Measurements from ENCODE around the gene KCNJ5.
"Not testable (repeated sequence)": the region's sequence is repeated elsewhere in the genome, so short reads cannot be mapped to it uniquely, and the experiment has no call there.

The KCNJ5 gene

DNA sequence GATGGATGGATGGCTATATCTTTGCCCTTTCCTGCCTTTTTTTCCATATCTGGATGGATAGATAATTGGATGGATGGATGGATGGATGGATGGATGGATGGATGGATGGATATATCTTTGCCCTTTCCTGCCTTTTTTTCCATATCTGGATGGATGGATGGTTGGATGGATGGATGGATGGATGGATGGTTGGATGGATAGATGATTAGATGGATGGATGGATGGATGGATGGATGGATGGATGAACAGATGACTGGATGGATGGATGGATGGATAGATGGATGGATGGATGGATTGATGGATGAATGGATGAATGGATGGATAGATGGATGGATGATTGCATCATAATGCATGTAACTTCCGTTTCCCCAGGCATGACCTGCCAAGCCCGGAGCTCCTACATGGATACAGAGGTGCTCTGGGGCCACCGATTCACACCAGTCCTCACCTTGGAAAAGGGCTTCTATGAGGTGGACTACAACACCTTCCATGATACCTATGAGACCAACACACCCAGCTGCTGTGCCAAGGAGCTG is 24.9 kb downstream of the KCNJ5 start:
- no peak overlapping the region for H3K4me3 ChIP-seq (ENCODE audit: low read depth, low read length)
- no peak for DNase-seq (ENCODE audit: low read depth, low spot score)
- TF ChIP-seq, protein P1, sequence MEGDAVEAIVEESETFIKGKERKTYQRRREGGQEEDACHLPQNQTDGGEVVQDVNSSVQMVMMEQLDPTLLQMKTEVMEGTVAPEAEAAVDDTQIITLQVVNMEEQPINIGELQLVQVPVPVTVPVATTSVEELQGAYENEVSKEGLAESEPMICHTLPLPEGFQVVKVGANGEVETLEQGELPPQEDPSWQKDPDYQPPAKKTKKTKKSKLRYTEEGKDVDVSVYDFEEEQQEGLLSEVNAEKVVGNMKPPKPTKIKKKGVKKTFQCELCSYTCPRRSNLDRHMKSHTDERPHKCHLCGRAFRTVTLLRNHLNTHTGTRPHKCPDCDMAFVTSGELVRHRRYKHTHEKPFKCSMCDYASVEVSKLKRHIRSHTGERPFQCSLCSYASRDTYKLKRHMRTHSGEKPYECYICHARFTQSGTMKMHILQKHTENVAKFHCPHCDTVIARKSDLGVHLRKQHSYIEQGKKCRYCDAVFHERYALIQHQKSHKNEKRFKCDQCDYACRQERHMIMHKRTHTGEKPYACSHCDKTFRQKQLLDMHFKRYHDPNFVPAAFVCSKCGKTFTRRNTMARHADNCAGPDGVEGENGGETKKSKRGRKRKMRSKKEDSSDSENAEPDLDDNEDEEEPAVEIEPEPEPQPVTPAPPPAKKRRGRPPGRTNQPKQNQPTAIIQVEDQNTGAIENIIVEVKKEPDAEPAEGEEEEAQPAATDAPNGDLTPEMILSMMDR (IDR thresholded peaks at IDR 0.05; ENCODE audit: insufficient read depth, low read length, missing control alignments) = no peak
- ChIA-PET CTCF (interaction anchor here (1.3 to 3.8 kb wide), 2 partner anchors 9 to 40 kb away, joined by 5 to 20 read pairs; no protein-coding TSS in a partner anchor), POLR2A (no interaction called here)

DNA sequence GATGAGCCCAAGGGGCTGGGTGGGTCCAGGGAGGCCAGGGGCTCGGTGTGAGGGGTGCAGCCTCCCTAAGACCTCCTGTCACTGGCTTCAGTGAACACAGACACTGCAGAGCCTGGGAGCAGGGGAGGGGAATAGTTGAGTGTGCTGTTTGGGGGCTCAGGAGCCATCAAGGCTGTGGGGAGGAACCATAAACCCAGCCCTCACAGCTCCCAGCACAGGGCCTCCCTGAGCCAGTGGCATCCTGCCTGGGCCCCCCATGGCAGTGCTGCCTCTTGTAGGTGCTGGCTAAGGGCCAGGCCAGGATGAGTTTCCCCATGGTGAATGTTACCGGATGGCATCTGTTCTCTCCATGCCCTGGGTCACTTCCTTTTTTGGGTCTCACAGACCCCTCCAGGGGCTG is 25.5 kb downstream of the KCNJ5 start:
- POLR2A ChIA-PET = no interaction called here
- no peak overlapping the region for H3K4me3 ChIP-seq (ENCODE audit: low read depth, low read length)
- TF ChIP-seq, protein P1 (IDR thresholded peaks at IDR 0.05; ENCODE audit: insufficient read depth, low read length, missing control alignments) = no peak
- DNase-seq (ENCODE audit: low read depth, low spot score) = no peak
- CTCF ChIA-PET = interaction anchor here (0.8 to 3.8 kb wide), 3 partner anchors 10 to 39 kb away, joined by 3 to 20 read pairs (median 5); no protein-coding TSS in a partner anchor

DNA sequence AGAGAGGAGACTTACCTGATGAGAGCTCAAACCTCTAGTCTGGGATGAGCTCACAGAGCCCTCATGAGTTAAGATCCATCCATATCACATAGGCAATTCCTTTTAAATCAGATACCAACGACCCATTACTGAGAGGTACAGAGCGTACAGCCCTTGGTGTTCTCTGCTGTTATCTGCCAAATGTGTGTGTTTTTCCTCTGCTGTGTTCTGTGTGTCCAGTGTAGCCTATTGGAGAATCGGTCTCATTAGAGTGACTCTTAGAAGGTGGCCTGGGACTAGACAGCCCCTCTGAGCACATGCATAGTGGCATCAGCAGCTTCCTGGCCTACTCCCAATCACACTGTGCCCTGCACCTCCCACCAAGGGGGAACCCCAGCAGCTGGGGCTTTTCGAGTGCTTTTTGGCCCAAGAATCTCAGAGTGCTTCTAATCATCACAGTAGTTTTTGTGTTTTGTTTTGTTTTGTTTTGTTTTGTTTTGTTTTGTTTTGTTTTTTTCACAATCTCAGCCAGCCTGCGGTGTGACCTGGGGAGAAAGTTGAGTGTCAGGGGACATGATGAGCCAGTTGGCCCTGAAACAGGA is 26.1 kb downstream of the KCNJ5 start:
- TF ChIP-seq, protein P1 (IDR thresholded peaks at IDR 0.05; ENCODE audit: insufficient read depth, low read length, missing control alignments) = no peak
- no peak for DNase-seq (ENCODE audit: low read depth, low spot score)
- H3K4me3 ChIP-seq (ENCODE audit: low read depth, low read length) = no peak overlapping the region
- ChIA-PET CTCF (interaction anchor here (0.8 to 3.8 kb wide), 3 partner anchors 10 to 39 kb away, joined by 3 to 20 read pairs (median 5); no protein-coding TSS in a partner anchor), POLR2A (no interaction called here)

DNA sequence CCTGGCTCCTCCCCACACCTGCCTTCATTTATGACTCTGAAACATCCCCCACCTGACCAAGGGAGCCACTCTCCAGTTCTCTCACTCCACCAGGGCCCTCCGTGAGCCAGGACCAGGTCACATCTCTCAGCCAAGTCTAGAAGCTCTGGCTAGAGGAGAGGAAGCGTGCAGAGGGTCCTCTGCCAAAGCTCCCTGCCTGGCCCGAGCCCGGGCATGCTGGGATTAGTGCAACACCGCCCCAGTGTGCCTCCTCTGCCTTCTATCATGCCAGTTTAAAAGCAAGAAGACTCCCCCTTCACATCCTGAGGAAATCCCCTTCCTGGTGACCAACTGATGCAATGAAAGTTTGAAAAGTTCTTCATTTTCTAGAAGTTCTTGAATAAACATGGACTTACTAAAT is 28.1 kb downstream of the KCNJ5 start:
- no peak for DNase-seq (ENCODE audit: low read depth, low spot score)
- ChIA-PET POLR2A (no interaction called here), CTCF (interaction anchor here (1.6 to 3.8 kb wide), 3 partner anchors 12 to 37 kb away, joined by 4 to 20 read pairs (median 5); no protein-coding TSS in a partner anchor)
- TF ChIP-seq, protein P1 (IDR thresholded peaks at IDR 0.05; ENCODE audit: insufficient read depth, low read length, missing control alignments) = no peak
- H3K4me3 ChIP-seq (ENCODE audit: low read depth, low read length) = no peak overlapping the region

DNA sequence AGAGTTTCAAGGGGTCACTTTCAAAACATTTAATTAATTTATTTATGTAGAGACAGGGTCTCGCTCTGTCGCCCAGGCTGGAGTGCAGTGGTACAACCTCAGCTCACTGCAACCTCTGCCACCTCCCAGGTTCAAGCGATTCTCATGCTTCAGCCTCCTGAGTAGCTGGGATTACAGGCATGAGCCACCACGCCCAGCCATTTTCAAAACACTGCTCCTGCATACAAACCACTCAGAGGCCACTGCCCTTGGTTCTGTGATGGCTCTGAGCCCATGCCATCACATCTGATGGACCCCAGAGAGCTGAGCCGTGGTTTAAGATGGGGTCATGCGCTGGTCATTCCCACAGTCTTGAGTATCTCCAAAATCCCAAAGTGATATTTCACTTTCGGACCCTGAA is 28.5 kb downstream of the KCNJ5 start:
- CTCF ChIA-PET = interaction anchor here (1.6 to 3.8 kb wide), 3 partner anchors 13 to 37 kb away, joined by 4 to 20 read pairs (median 5); no protein-coding TSS in a partner anchor
- POLR2A ChIA-PET = not testable (repeated sequence)

DNA sequence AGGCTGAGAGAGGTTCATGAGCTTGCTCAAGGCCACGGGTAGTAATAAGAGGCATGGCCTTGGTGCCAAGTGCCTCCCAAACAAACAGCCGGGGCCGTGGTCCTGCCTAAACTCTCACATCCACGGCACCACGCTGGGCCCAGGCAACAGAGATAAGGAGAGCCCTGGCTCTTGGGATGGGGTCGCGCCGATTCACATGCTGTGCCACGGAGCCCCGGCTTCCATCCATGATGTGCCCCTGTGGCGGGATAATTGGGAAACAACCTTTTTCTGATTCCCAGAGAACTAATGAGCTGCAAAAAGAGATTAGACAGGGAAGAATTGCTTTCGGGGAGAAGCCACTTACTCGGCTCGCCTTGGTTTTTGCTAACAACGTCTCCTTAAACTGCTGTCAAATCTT is 29.5 kb downstream of the KCNJ5 start:
- TF ChIP-seq, protein P1 (IDR thresholded peaks at IDR 0.05; ENCODE audit: insufficient read depth, low read length, missing control alignments) = no peak
- CTCF ChIA-PET = interaction anchor here (1.3 kb wide), 1 partner anchor 14 kb away, joined by 4 read pairs; no protein-coding TSS in a partner anchor
- POLR2A ChIA-PET = no interaction called here
- DNase-seq (ENCODE audit: low read depth, low spot score) = no peak
- no peak overlapping the region for H3K4me3 ChIP-seq (ENCODE audit: low read depth, low read length)

More for the DNA sequence above, 28.5 kb downstream of the KCNJ5 start:
- H3K4me3 ChIP-seq (ENCODE audit: low read depth, low read length); DNase-seq (ENCODE audit: low read depth, low spot score): not testable (repeated sequence)
